Stimulated activated CD4-positive, alpha-beta T cell treated with anti-CD3 and anti-CD28 coated beads, Interleukin-4, amount 100 ng/mL, for 48 hours (primary cell): ENCODE measurements around the gene SMURF2.
"Not testable (repeated sequence)": the region's sequence is repeated elsewhere in the genome, so short reads cannot be mapped to it uniquely, and the experiment has no call there.

Source experiments
- DNase-seq, 2 donors: peaks; one replicate each; pipeline ENCODE4 v3.0.0-alpha.2; 2020; ENCODE audit warnings: low read depth in 2 of 2

Gene SMURF2

GRCh38 chr17:64630309-64631223 is 31.5 kb downstream of the SMURF2 start:
- DNase-seq: no peak

- no peak for DNase-seq
These were observed 33.5 kb downstream of the SMURF2 start for GRCh38 chr17:64628641-64629040.

GRCh38 chr17:64627797-64628196 is 34.3 kb downstream of the SMURF2 start:
- DNase-seq: no peak

GRCh38 chr17:64626827-64627226 is 35.3 kb downstream of the SMURF2 start:
- no peak for DNase-seq

- DNase-seq: no peak
These were observed 36.6 kb downstream of the SMURF2 start for GRCh38 chr17:64625541-64625940.

GRCh38 chr17:64622931-64623654 is 39.0 kb downstream of the SMURF2 start:
- DNase-seq: no peak

- no peak for DNase-seq
These were observed 40.3 kb downstream of the SMURF2 start for GRCh38 chr17:64621772-64622171.

GRCh38 chr17:64618848-64619247 is 43.3 kb downstream of the SMURF2 start:
- no peak for DNase-seq

- DNase-seq: no peak
These were observed 44.9 kb downstream of the SMURF2 start for GRCh38 chr17:64617125-64617780.

GRCh38 chr17:64615028-64615677 is 47.0 kb downstream of the SMURF2 start:
- DNase-seq: no peak

- DNase-seq: no peak
These were observed 47.7 kb downstream of the SMURF2 start for GRCh38 chr17:64614266-64615027.

- no peak for DNase-seq
These were observed 50.7 kb downstream of the SMURF2 start for GRCh38 chr17:64611369-64611768.

- DNase-seq: not testable (repeated sequence)
These were observed 51.9 kb downstream of the SMURF2 start for GRCh38 chr17:64610244-64610643.

GRCh38 chr17:64608571-64608981 is 53.5 kb downstream of the SMURF2 start:
- DNase-seq: no peak

GRCh38 chr17:64607862-64608565 is 54.1 kb downstream of the SMURF2 start:
- DNase-seq: no peak

- DNase-seq: not testable (repeated sequence)
These were observed 57.6 kb downstream of the SMURF2 start for GRCh38 chr17:64604532-64604931.

- no peak for DNase-seq
These were observed 58.1 kb downstream of the SMURF2 start for GRCh38 chr17:64603987-64604386.

GRCh38 chr17:64599827-64600226 is 62.3 kb downstream of the SMURF2 start:
- DNase-seq: no peak

- DNase-seq: peak; percentile 16 to 36
These were observed 62.9 kb downstream of the SMURF2 start for GRCh38 chr17:64599187-64599676.

- DNase-seq: no peak
These were observed 63.4 kb downstream of the SMURF2 start for GRCh38 chr17:64598672-64599071.
